BLaER1 treated with 17β-estradiol and CSF1 and Interleukin-3, amounts not matched to agents 10 nM and 100 nM (cell line): ENCODE results near the gene LPO.
A peak's percentile ranks its signal among the peaks of the same experiment; 100 is the strongest.

Experiments
- H3K27ac ChIP-seq, 11 experiments: shearing (Covaris generic); formaldehyde crosslinking; 2 replicates each; pipeline ENCODE4 v1.8.1; 2022
- H3K27me3 ChIP-seq, 11 experiments: shearing (Covaris generic); formaldehyde crosslinking; 2 replicates each; pipeline ENCODE4 v1.8.1; 2022
- H3K36me3 ChIP-seq, 11 experiments: shearing (Covaris generic); formaldehyde crosslinking; 2 replicates each; pipeline ENCODE4 v1.8.1; 2022
- H3K4me1 ChIP-seq, 10 experiments: shearing (Covaris generic); formaldehyde crosslinking; 2 replicates each; pipeline ENCODE4 v1.8.1; 2022
- H3K4me2 ChIP-seq, 11 experiments: shearing (Covaris generic); formaldehyde crosslinking; 2 replicates each; pipeline ENCODE4 v1.8.1; 2022
- H3K4me3 ChIP-seq, 10 experiments: shearing (Covaris generic); formaldehyde crosslinking; 2 replicates each; pipeline ENCODE4 v1.8.1; 2022
- H3K9ac ChIP-seq, 11 experiments: shearing (Covaris generic); formaldehyde crosslinking; 2 replicates each; pipeline ENCODE4 v1.8.1; 2022
- H3K9me3 ChIP-seq, 11 experiments: shearing (Covaris generic); formaldehyde crosslinking; replicated peaks in 1 of 11; 2 replicates each; pipeline ENCODE4 v1.8.1; 2022
- H4K20me1 ChIP-seq, 11 experiments: shearing (Covaris generic); formaldehyde crosslinking; 2 replicates each; pipeline ENCODE4 v1.8.1; 2022
- Cebpa-rat ChIP-seq, 11 experiments: shearing (Covaris generic); IDR thresholded peaks; 2 replicates each; pipeline ENCODE4 v1.8.1; 2022

LPO gene

GRCh38 chr17:58305626-58306025 is 67.2 kb downstream of the LPO start:
- peak overlapping the region in 5 of 11 experiments; percentile 47 to 73 (median 59); a peak in 6 of 22 replicates for H3K27ac ChIP-seq
- H4K20me1 ChIP-seq = peaks cover 0 to 11% (median 0%) of the 10 kb centered on the region in 11 experiments; a peak in 1 of 22 replicates
- H3K27me3 ChIP-seq = no peaks in the 10 kb centered on the region
- H3K4me2 ChIP-seq = 0 out of 22 replicates have a peak overlapping the region, but pooled peaks of 1 of the 11 experiments have one; percentile 75
- peaks cover 0 to 81% (median 63%) of the 10 kb centered on the region in 11 experiments; a peak in 20 of 22 replicates for H3K36me3 ChIP-seq
- H3K4me3 ChIP-seq = no peak overlapping the region
- no peak for TF ChIP-seq Cebpa-rat (IDR thresholded peaks at IDR 0.05)
- peaks cover 21 to 56% (median 31%) of the 10 kb centered on the region in 10 experiments for H3K4me1 ChIP-seq
- H3K9me3 ChIP-seq = no peaks in the 10 kb centered on the region
- no peak overlapping the region for H3K9ac ChIP-seq

GRCh38 chr17:58306131-58306951 is 68.0 kb downstream of the LPO start:
- Histone ChIP-seq H3K9me3 (no peaks in the 10 kb centered on the region), H3K27me3 (no peaks in the 10 kb centered on the region), H4K20me1 (peaks cover 0 to 11% (median 0%) of the 10 kb centered on the region in 11 experiments; a peak in 1 of 22 replicates), H3K9ac (no peak overlapping the region), H3K4me2 (no peak overlapping the region), H3K27ac (peak overlapping the region in 2 of 11 experiments; percentile 10 to 17; a peak in 1 of 22 replicates), H3K36me3 (peaks cover 0 to 86% (median 65%) of the 10 kb centered on the region in 11 experiments; a peak in 20 of 22 replicates), H3K4me3 (no peak overlapping the region), H3K4me1 (peaks cover 21 to 51% (median 31%) of the 10 kb centered on the region in 10 experiments)
- no peak for TF ChIP-seq Cebpa-rat (IDR thresholded peaks at IDR 0.05)

- Histone ChIP-seq H3K4me1 (peaks cover 21 to 38% (median 25%) of the 10 kb centered on the region in 10 experiments), H3K27me3 (no peaks in the 10 kb centered on the region), H3K9ac (no peak overlapping the region; a peak in 1 of 22 replicates), H3K27ac (peak overlapping the region in 4 of 11 experiments; percentile 5 to 29 (median 24); a peak in 4 of 22 replicates), H4K20me1 (peaks cover 0 to 11% (median 0%) of the 10 kb centered on the region in 11 experiments; a peak in 1 of 22 replicates), H3K4me2 (no peak overlapping the region), H3K4me3 (no peak overlapping the region), H3K36me3 (peaks cover 0 to 86% (median 65%) of the 10 kb centered on the region in 11 experiments; a peak in 20 of 22 replicates), H3K9me3 (no peaks in the 10 kb centered on the region)
- TF ChIP-seq Cebpa-rat (IDR thresholded peaks at IDR 0.05) = no peak
These were observed 69.2 kb downstream of the LPO start for GRCh38 chr17:58307468-58308172.

- Histone ChIP-seq H3K9me3 (no peaks in the 10 kb centered on the region), H3K27ac (peak overlapping the region in 6 of 11 experiments; percentile 5 to 51 (median 26); a peak in 9 of 22 replicates), H3K4me1 (peaks cover 14 to 30% (median 19%) of the 10 kb centered on the region in 10 experiments), H3K36me3 (peaks cover 0 to 85% (median 65%) of the 10 kb centered on the region in 11 experiments; a peak in 20 of 22 replicates), H4K20me1 (peaks cover 0 to 11% (median 0%) of the 10 kb centered on the region in 11 experiments; a peak in 1 of 22 replicates), H3K9ac (peak overlapping the region in 3 of 11 experiments; percentile 9 to 23 (median 17); a peak in 1 of 22 replicates), H3K4me3 (no peak overlapping the region), H3K27me3 (no peaks in the 10 kb centered on the region), H3K4me2 (no peak overlapping the region)
- TF ChIP-seq Cebpa-rat (IDR thresholded peaks at IDR 0.05) = no peak
These were observed 70.0 kb downstream of the LPO start for GRCh38 chr17:58308173-58308984.

GRCh38 chr17:58308985-58309917 is 70.9 kb downstream of the LPO start:
- TF ChIP-seq Cebpa-rat (IDR thresholded peaks at IDR 0.05) = no peak
- Histone ChIP-seq H3K4me1 (peaks cover 6 to 30% (median 19%) of the 10 kb centered on the region in 10 experiments; a peak in 19 of 20 replicates), H3K27me3 (no peaks in the 10 kb centered on the region), H3K9me3 (no peaks in the 10 kb centered on the region), H4K20me1 (peaks cover 0 to 11% (median 0%) of the 10 kb centered on the region in 11 experiments; a peak in 1 of 22 replicates), H3K9ac (peak overlapping the region in 6 of 11 experiments; percentile 9 to 34 (median 23); a peak in 4 of 22 replicates), H3K4me2 (peak overlapping the region in 1 of 11 experiments; percentile 5; a peak in 1 of 22 replicates), H3K36me3 (peaks cover 0 to 93% (median 65%) of the 10 kb centered on the region in 11 experiments; a peak in 20 of 22 replicates), H3K27ac (peak overlapping the region in 6 of 11 experiments; percentile 18 to 51 (median 28); a peak in 11 of 22 replicates), H3K4me3 (no peak overlapping the region)

GRCh38 chr17:58309918-58310259 is 71.5 kb downstream of the LPO start:
- H3K9ac ChIP-seq = peak overlapping the region in 2 of 11 experiments; percentile 29 to 34; a peak in 1 of 22 replicates

More at GRCh38 chr17:58309918-58310259, 71.5 kb downstream of the LPO start:
- Histone ChIP-seq H3K4me2 (peak overlapping the region in 1 of 11 experiments; percentile 5; a peak in 1 of 22 replicates), H4K20me1 (peaks cover 0 to 11% (median 0%) of the 10 kb centered on the region in 11 experiments; a peak in 1 of 22 replicates), H3K36me3 (peaks cover 0 to 95% (median 66%) of the 10 kb centered on the region in 11 experiments; a peak in 20 of 22 replicates), H3K9me3 (no peaks in the 10 kb centered on the region), H3K27ac (peak overlapping the region in 7 of 11 experiments; percentile 1 to 51 (median 26); a peak in 6 of 22 replicates), H3K27me3 (no peaks in the 10 kb centered on the region), H3K4me3 (no peak overlapping the region), H3K4me1 (peaks cover 0 to 30% (median 19%) of the 10 kb centered on the region in 10 experiments; a peak in 17 of 20 replicates)
- TF ChIP-seq Cebpa-rat (IDR thresholded peaks at IDR 0.05) = no peak
